Upper lobe of left lung (tissue), 6 donors: ENCODE results near the gene PFDN5. TPM values are rescaled to one million over a fixed set of nuclear protein-coding genes. Genes with fewer than 3 reads are reported as not detected.

Experiments
- ATAC-seq, 2 donors: fragments of 200-7000 bp; cut with Tn5 transposase; one replicate each; pipeline ENCODE4 v1.9.1; 2022; ENCODE audit warnings: mild to moderate bottlenecking in 2 of 2, moderate library complexity in 2 of 2; ENCODE audit not compliant: low FRiP score in 2 of 2
- DNase-seq, 2 donors: peaks; one replicate each; pipeline ENCODE4 v3.0.0-alpha.2; 2019 to 2020
- H3K27ac ChIP-seq, 4 donors: fragments of 200-600 bp; sonication (generic); one replicate each; pipeline ENCODE4 v1.5.1; 2016 to 2019
- H3K27me3 ChIP-seq, 4 donors: fragments of 200-600 bp; sonication (generic); one replicate each; pipeline ENCODE4 v1.5.1; 2017 to 2019
- H3K36me3 ChIP-seq, 4 donors: fragments of 200-600 bp; sonication (generic); one replicate each; pipeline ENCODE4 v1.5.1; 2016 to 2019
- H3K4me1 ChIP-seq, 4 donors: fragments of 200-600 bp; sonication (generic); one replicate each; pipeline ENCODE4 v1.5.1; 2018 to 2019
- H3K4me3 ChIP-seq, 4 donors: fragments of 200-600 bp; sonication (generic); one replicate each; pipeline ENCODE4 v1.5.1; 2017 to 2019; ENCODE audit warnings: mild to moderate bottlenecking in 2 of 4, moderate library complexity in 1 of 4
- H3K9me3 ChIP-seq, 4 donors: fragments of 200-600 bp; sonication (generic); one replicate each; pipeline ENCODE4 v1.5.1; 2018 to 2019
- CTCF ChIP-seq, 6 experiments: fragments of 450-650 bp in 4 of 6; fragments of 200-600 bp in 2 of 6; sonication (generic) in 2 of 6; IDR thresholded peaks; one replicate each; pipeline ENCODE4 v1.5.1; 2016 to 2019; ENCODE audit warnings: antibody characterized with exemption in 6 of 6
- EP300 ChIP-seq, 4 donors: sonication (generic); formaldehyde crosslinking; IDR thresholded peaks; one replicate each; pipeline ENCODE4 v1.5.1; 2017; ENCODE audit warnings: antibody characterized with exemption in 4 of 4, control low read depth in 2 of 4
- POLR2A ChIP-seq, 4 donors: fragments of 450-650 bp; IDR thresholded peaks; one replicate each; pipeline ENCODE4 v1.5.1; 2016 to 2017; ENCODE audit warnings: antibody characterized with exemption in 4 of 4, mild to moderate bottlenecking in 2 of 4
- POLR2AphosphoS5 ChIP-seq, 2 donors: sonication (generic); formaldehyde crosslinking; IDR thresholded peaks; one replicate each; pipeline ENCODE4 v1.5.1; 2017; ENCODE audit warnings: antibody characterized with exemption in 2 of 2
- WGBS, 2 donors: methylation state at CpG; one replicate each; pipeline ENCODE4 v1.1.5; 2017 to 2018; 5-methylcytosine and 5-hydroxymethylcytosine counted together
- total RNA-seq, 6 donors: library from RNA; depleted of rRNA in 4 of 6; stranded (reverse); fragments of >200 nt in 4 of 6; gene quantifications; one replicate each; pipeline versions ENCODE4 v1.1.0 to v1.2.1, GENCODE V29; 2016 to 2021
- donor health status: DM: no; HTN: no; CAD: no; lungs with moderate emphysema.
- donor health status: DM: no; HTN: yes; CAD: no; lungs with severe emphysema.

Gene PFDN5
- 100 to 1,000 TPM; 374 to 580 (median 445) TPM for total RNA-seq

- H3K4me1 ChIP-seq: peaks cover 38 to 45% (median 40%) of the 10 kb centered on the region in 4 donors
- peak within 1 kb of the TSS; percentile 81 to 97 (median 88) for H3K27ac ChIP-seq
- peak; percentile 94 to 95 for ATAC-seq
- 1 to 2% methylated on average over 37 to 42 of the region's 42 CpGs for WGBS, 2 donors
- peak in 3 of 4 donors; percentile 56 to 86 (median 74) for TF ChIP-seq POLR2A (IDR thresholded peaks at IDR 0.05)
- TF ChIP-seq POLR2AphosphoS5 (IDR thresholded peaks at IDR 0.05): peak; percentile 66 to 87
- TF ChIP-seq CTCF (IDR thresholded peaks at IDR 0.05): peak; percentile 17 to 60 (median 34)
- TF ChIP-seq EP300 (IDR thresholded peaks at IDR 0.05): no peak
- H3K4me3 ChIP-seq: peak within 1 kb of the TSS; percentile 48 to 84 (median 72)
- peaks cover 0 to 14% (median 7%) of the 10 kb centered on the region in 4 donors for H3K36me3 ChIP-seq
- no peaks in the 10 kb centered on the region for H3K9me3 ChIP-seq
- H3K27me3 ChIP-seq: no peaks in the 10 kb centered on the region
- peak; percentile 95 to 96 for DNase-seq
These were observed at the start of gene PFDN5 for GRCh38 chr12:53295070-53295890. Gene PFDN5 (plus strand): TSS chr12:53295542. CDS start chr12:53295568, 26 bp downstream.

- Histone ChIP-seq H3K27ac (peak overlapping the region; percentile 83 to 95 (median 88)), H3K4me3 (peak overlapping the region; percentile 71 to 87 (median 74)), H3K27me3 (no peaks in the 10 kb centered on the region), H3K4me1 (peaks cover 24 to 31% (median 25%) of the 10 kb centered on the region in 4 donors), H3K36me3 (peaks cover 0 to 25% (median 19%) of the 10 kb centered on the region in 4 donors), H3K9me3 (no peaks in the 10 kb centered on the region)
- TF ChIP-seq EP300 (IDR thresholded peaks at IDR 0.05) (no peak), CTCF (IDR thresholded peaks at IDR 0.05) (peak in 4 of 6 experiments; percentile 24 to 60 (median 26)), POLR2A (IDR thresholded peaks at IDR 0.05) (peak in 3 of 4 donors; percentile 24 to 68 (median 50)), POLR2AphosphoS5 (IDR thresholded peaks at IDR 0.05) (peak; percentile 48 to 66)
- ATAC-seq (peak; percentile 91 to 96), DNase-seq (peak; percentile 89 to 95)
- WGBS, 2 donors: 0 to 3% methylated on average over 13 to 23 of the region's 51 CpGs
These were observed 43.6 kb upstream of the PFDN5 start for GRCh38 chr12:53251477-53252348.

GRCh38 chr12:53252349-53252916, 42.9 kb upstream of the PFDN5 start:
- H3K27me3 ChIP-seq: no peaks in the 10 kb centered on the region
- no peaks in the 10 kb centered on the region for H3K9me3 ChIP-seq
- 5 to 11% methylated on average over 16 to 17 of the region's 19 CpGs for WGBS, 2 donors
- ATAC-seq (peak; percentile 24 to 73), DNase-seq (peak in 1 of 2 donors; percentile 45)
- H3K27ac ChIP-seq: peak overlapping the region; percentile 83 to 95 (median 88)
- TF ChIP-seq EP300 (IDR thresholded peaks at IDR 0.05): no peak
- no peak for TF ChIP-seq POLR2A (IDR thresholded peaks at IDR 0.05)
- TF ChIP-seq CTCF (IDR thresholded peaks at IDR 0.05): peak in 1 of 6 experiments; percentile 3
- TF ChIP-seq POLR2AphosphoS5 (IDR thresholded peaks at IDR 0.05): no peak
- peaks cover 0 to 25% (median 19%) of the 10 kb centered on the region in 4 donors for H3K36me3 ChIP-seq
- peak overlapping the region; percentile 71 to 87 (median 74) for H3K4me3 ChIP-seq
- H3K4me1 ChIP-seq: peaks cover 24 to 31% (median 25%) of the 10 kb centered on the region in 4 donors

GRCh38 chr12:53253298-53253697, 42.0 kb upstream of the PFDN5 start:
- H3K4me3 ChIP-seq: peak overlapping the region in 1 of 4 donors; percentile 72
- peaks cover 24 to 31% (median 25%) of the 10 kb centered on the region in 4 donors for H3K4me1 ChIP-seq
- no peak for TF ChIP-seq POLR2A (IDR thresholded peaks at IDR 0.05)
- no peak for TF ChIP-seq CTCF (IDR thresholded peaks at IDR 0.05)
- no peak for TF ChIP-seq EP300 (IDR thresholded peaks at IDR 0.05)
- H3K27ac ChIP-seq: peak overlapping the region in 2 of 4 donors; percentile 83 to 91
- no peak for ATAC-seq
- 92 to 93% methylated on average over 5 to 13 of the region's 13 CpGs for WGBS, 2 donors
- no peaks in the 10 kb centered on the region for H3K9me3 ChIP-seq
- DNase-seq: no peak
- peaks cover 0 to 25% (median 19%) of the 10 kb centered on the region in 4 donors for H3K36me3 ChIP-seq
- H3K27me3 ChIP-seq: no peaks in the 10 kb centered on the region
